Cardiac fibroblast (primary cell): ENCODE results near the gene DAP.
"Not testable (repeated sequence)": the region's sequence is repeated elsewhere in the genome, so short reads cannot be mapped to it uniquely, and the experiment has no call there.

Experiments used
- DNase-seq, 2 donors: peaks; one replicate each; pipeline versions ENCODE4 v3.0.0 to v3.0.0-alpha.2; 2010; ENCODE audit warnings: low read depth in 2 of 2
- H3K4me3 ChIP-seq, 2 donors: replicated peaks in 1 of 2; 1 replicate in 1 of 2; 2 replicates in 1 of 2; pipeline ENCODE4 v1.5.1; 2011; ENCODE audit warnings: low read depth in 2 of 2, low read length in 2 of 2, mild to moderate bottlenecking in 2 of 2, moderate library complexity in 1 of 2
- TF ChIP-seq, protein P1 (sequence below): IDR thresholded peaks from one replicate; pipeline ENCODE4 v1.5.1; 2011; ENCODE audit warnings: low read depth, mild to moderate bottlenecking, low read length, inconsistent platforms

The DAP gene

DNA sequence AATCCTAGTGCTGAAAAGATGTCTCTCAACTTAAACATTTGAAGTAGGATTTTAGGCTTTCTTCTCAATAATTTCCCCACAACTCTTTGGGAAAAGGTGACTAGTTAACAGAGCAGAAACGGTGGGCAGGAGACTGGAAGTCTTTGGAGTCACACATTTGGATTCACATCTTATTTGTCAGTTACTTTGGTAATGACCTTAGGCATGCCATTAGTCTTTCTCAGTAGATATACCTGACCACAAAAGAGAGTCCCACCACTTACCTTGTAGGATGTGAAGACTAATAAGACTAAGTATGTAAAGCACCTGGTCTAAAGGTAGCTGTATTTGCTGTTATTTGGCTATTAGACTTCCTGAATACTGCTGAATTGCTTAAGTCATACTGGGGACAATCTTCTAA is 35.4 kb downstream of the DAP start:
- TF ChIP-seq, protein P1, sequence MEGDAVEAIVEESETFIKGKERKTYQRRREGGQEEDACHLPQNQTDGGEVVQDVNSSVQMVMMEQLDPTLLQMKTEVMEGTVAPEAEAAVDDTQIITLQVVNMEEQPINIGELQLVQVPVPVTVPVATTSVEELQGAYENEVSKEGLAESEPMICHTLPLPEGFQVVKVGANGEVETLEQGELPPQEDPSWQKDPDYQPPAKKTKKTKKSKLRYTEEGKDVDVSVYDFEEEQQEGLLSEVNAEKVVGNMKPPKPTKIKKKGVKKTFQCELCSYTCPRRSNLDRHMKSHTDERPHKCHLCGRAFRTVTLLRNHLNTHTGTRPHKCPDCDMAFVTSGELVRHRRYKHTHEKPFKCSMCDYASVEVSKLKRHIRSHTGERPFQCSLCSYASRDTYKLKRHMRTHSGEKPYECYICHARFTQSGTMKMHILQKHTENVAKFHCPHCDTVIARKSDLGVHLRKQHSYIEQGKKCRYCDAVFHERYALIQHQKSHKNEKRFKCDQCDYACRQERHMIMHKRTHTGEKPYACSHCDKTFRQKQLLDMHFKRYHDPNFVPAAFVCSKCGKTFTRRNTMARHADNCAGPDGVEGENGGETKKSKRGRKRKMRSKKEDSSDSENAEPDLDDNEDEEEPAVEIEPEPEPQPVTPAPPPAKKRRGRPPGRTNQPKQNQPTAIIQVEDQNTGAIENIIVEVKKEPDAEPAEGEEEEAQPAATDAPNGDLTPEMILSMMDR = no peak

DNA sequence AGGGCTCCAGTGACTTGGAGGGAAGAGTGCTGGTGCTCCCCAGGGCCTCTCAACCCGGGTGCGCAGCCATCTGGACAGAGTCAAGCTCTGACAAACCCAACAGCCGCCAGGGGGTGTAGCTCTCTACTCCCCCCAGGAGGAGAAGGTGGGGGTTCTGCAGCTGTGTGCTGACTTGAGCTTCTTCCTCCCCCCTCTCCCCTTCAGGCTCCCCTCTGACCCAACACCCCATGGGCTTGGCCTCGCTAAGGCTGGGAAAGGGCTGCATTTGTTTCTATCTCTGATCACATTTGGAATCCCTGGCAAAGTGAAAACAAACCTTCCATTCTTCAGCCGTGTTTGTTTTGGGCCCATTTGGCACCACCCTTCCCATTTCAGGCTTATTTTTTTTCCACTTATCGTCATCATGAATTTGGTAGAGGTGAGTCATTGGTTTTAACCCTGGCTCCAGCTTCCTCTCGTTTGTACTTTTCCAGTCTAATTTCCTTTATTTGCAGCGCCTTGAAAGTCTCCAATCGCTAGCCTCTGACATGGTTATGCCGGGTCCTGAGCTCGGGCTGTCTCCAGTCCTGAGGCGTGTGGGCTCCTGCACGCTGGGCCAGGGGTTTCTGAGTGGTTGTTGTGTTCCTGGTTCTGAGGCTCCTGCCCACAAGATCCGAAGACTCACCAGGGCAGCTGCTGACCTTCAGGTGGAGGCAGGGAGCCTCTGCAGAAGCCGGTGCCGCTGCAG is 36.1 kb downstream of the DAP start:
- DNase-seq = peak; percentile 87 to 91
- TF ChIP-seq, protein P1 = peak; percentile 63
- peak overlapping the region; percentile 21 to 42 for H3K4me3 ChIP-seq

More for the DNA sequence above, 35.4 kb downstream of the DAP start:
- H3K4me3 ChIP-seq = no peak overlapping the region
- no peak for DNase-seq

DNA sequence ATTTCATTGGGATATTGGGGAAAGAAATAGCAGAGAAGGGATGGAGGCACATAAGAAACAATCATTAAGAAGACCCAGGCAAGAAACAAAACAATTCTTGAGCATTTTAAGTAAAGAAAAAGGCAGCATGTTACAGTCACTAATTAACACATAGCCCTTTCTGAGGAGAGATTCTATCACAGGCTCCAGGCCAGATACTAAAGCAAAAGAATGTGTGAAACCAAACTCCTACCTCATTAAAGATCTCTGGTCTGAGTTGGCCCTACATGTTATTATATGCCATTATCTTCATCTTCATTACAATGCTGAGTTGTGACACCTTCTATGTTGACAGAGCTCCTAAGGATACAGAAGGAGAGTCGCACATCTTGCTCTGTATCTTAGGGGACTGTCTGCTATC is 37.5 kb downstream of the DAP start:
- no peak for DNase-seq
- no peak overlapping the region for H3K4me3 ChIP-seq
- TF ChIP-seq, protein P1 = no peak

DNA sequence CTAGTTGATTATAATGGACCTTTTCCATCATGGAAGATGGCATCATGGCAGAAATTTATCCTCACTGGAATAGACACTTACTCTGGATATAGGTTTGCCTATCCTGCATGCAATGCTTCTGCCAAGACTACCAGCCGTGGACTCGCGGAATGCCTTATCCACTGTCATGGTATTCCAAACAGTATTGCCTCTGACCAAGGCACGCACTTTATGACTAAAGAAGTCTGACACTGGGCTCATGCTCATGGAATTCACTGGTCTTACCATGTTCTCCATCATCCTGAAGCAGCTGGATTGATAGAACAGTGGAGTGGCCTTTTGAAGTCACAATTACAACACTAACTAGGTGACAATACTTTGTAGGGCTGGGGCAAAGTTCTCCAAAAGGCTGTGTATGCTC is 40.3 kb downstream of the DAP start:
- DNase-seq, H3K4me3 ChIP-seq: not testable (repeated sequence)

DNA sequence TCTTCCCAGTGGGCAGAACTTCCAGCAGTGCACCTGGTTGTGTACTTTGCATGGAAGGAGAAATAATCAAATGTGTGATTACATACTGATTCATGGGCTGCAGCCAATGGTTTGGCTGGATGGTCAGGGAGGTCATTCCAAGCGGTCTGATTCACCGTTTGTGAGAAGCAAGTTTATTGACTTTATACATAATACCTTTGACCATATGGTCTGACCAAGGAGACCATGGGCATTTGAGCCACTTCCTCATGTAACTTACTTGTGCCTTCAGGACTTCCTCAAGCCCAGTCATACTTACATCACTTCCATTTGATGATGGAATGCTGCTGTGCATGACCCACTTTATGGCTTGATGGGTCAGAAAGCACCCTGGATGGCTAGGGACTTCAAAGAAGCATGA is 41.1 kb downstream of the DAP start:
- peak in 1 of 2 donors; percentile 96 for DNase-seq
- no peak overlapping the region for H3K4me3 ChIP-seq
- TF ChIP-seq, protein P1 = no peak

DNA sequence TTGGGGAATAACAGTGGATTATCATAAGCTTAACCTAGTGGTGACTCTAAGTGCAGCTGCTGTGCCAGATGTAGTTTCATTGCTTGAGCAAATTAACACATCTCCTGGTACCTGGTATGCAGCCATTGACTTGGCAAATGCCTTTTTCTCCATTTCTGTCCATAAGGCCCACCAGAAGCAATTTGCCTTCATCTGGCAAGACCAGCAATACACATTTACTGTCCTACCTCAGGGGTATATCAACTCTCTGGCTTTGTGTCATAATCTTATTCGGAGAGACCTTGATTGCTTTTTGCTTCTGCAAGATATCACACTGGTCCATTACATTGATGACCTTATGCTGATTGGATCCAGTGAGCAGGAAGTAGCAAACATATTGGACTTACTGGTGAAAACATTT is 42.4 kb downstream of the DAP start:
- not testable (repeated sequence) for H3K4me3 ChIP-seq, DNase-seq

DNA sequence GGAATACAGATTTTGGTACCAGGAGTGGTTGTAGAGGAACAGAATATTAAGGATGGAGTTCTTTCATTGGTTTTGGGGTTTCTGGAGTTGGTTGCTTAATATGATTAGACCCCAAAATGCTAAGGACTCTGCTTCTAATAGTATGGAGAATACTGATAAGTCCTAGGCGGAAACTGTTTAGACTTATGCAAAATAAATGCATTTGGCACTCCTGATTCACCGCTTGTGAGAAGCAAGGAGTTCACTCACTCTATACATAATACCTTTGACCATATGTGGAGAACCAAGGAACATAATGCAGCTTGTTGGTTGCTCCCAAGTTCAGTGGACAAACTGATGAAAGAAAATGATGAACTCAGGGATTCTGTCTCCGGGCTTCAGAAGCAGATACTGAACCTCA is 44.2 kb downstream of the DAP start:
- not testable (repeated sequence) for DNase-seq

DNA sequence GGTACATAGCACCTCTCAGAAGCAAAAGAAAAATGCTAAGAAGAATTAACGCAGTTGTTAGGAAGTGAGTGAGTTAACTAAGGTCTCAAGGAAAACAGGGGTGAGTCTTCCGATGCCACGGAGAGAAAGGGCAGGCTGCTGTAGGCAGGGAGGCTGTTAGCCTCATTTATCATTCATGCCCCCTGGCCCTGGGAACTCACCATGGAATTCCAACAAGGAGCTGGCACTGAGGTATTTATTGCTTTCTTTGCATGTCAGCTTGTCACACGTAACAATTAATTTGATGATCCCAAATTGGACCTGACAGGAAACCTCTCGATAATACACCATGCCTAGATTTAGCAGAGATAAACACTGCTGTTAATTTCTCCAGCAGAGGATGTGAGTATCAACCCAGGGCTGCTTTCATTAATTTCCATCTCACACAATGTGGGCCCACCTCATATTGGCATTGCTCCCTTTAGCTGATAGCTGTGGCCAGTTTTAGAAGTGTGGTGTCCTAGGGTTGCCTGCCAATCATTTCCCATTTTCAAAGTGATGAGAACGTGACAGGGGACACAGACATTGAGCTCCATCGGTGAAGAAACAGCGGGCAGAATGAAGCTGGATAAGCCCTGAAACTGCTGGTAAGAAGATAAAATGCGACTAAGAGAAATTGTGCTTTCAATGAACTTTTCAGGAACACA is 45.3 kb downstream of the DAP start:
- no peak for DNase-seq
- TF ChIP-seq, protein P1 = no peak
- H3K4me3 ChIP-seq = no peak overlapping the region

More for the DNA sequence above, 44.2 kb downstream of the DAP start:
- not testable (repeated sequence) for H3K4me3 ChIP-seq
